T-cell (primary cell): Measurements from ENCODE around the gene NKAIN2. TPM values are rescaled to one million over a fixed set of nuclear protein-coding genes. Genes with fewer than 3 reads are reported as not detected.

ENCODE experiments used
- ATAC-seq, 4 experiments: fragments of 200-7000 bp in 3 of 4; fragments of 150-1000 bp in 1 of 4; cut with Tn5 transposase; replicated peaks in 1 of 4; 1 replicate in 3 of 4; 2 replicates in 1 of 4; pipeline ENCODE4 v1.10.0; 2021; ENCODE audit warnings: moderate library complexity in 3 of 4, mild to moderate bottlenecking in 2 of 4, moderate number of reproducible peaks in 1 of 4
- CTCF ChIA-PET, 2 donors: fragments of 300-600 bp; sonication (Branson Sonifier 250); formaldehyde crosslinking; loops; one replicate each; lab custom pipeline; 2022; ENCODE audit warnings: antibody characterized with exemption in 2 of 2; lab: Charles Lee
- POLR2A ChIA-PET, 2 donors: fragments of 300-600 bp; sonication (Branson Sonifier 250); formaldehyde crosslinking; loops; one replicate each; lab custom pipeline; 2022; ENCODE audit warnings: antibody characterized with exemption in 2 of 2; lab: Charles Lee
- DNase-seq, 35 experiments: peaks; one replicate each; pipeline versions ENCODE4 v3.0.0 to v3.0.0-alpha.2; 2013 to 2023
- H3K27ac ChIP-seq: one replicate; pipeline ENCODE4 v1.5.1; 2013; ENCODE audit warnings: low read length
- H3K27me3 ChIP-seq, 2 experiments: replicated peaks in 1 of 2; 1 replicate in 1 of 2; 2 replicates in 1 of 2; pipeline versions ENCODE4 v1.6.1 to v1.7.0; 2013; ENCODE audit warnings: low read length in 1 of 2, mixed read lengths in 1 of 2; ENCODE audit not compliant: control insufficient read depth in 2 of 2, insufficient read depth in 2 of 2; ENCODE audit errors: extremely low read depth in 1 of 2
- H3K36me3 ChIP-seq, 2 donors: 1 replicate in 1 of 2; 2 replicates in 1 of 2; pipeline versions ENCODE4 v1.6.1 to v1.7.0; 2013; ENCODE audit warnings: low read length in 1 of 2; ENCODE audit not compliant: control insufficient read depth in 2 of 2, insufficient read depth in 1 of 2; ENCODE audit errors: extremely low read depth in 1 of 2
- H3K4me1 ChIP-seq, 2 experiments: 1 replicate in 1 of 2; 2 replicates in 1 of 2; pipeline versions ENCODE4 v1.6.1 to v1.7.0; 2013; ENCODE audit warnings: low read length in 2 of 2, mixed read lengths in 1 of 2; ENCODE audit not compliant: insufficient read depth in 2 of 2, control insufficient read depth in 1 of 2; ENCODE audit errors: extremely low read depth in 1 of 2
- H3K4me3 ChIP-seq, 2 donors: 1 replicate in 1 of 2; 2 replicates in 1 of 2; pipeline versions ENCODE4 v1.5.1 to v1.7.0; 2013; ENCODE audit warnings: mild to moderate bottlenecking in 2 of 2, low read length in 1 of 2, moderate library complexity in 1 of 2; ENCODE audit not compliant: control insufficient read depth in 1 of 2; ENCODE audit errors: extremely low read depth in 1 of 2
- H3K9me3 ChIP-seq: 2 replicates; pipeline ENCODE4 v1.7.0; 2013
- H3K27ac Mint-ChIP-seq, 2 donors: one replicate each; pipeline ENCODE4 v1.8.0; 2020 to 2021; ENCODE audit warnings: mild to moderate bottlenecking in 2 of 2, mixed read lengths in 2 of 2
- H3K27me3 Mint-ChIP-seq, 2 donors: one replicate each; pipeline ENCODE4 v1.8.0; 2021 to 2022; ENCODE audit warnings: mixed read lengths in 2 of 2
- H3K36me3 Mint-ChIP-seq: one replicate; pipeline ENCODE4 v1.8.0; 2021; ENCODE audit warnings: mixed read lengths
- H3K4me1 Mint-ChIP-seq, 3 donors: one replicate each; pipeline ENCODE4 v1.8.0; 2020 to 2022; ENCODE audit warnings: mixed read lengths in 3 of 3, mild to moderate bottlenecking in 1 of 3
- H3K4me3 Mint-ChIP-seq, 3 donors: one replicate each; pipeline ENCODE4 v1.8.0; 2020 to 2022; ENCODE audit warnings: mild to moderate bottlenecking in 3 of 3, mixed read lengths in 3 of 3, moderate library complexity in 3 of 3
- H3K9me3 Mint-ChIP-seq, 3 donors: one replicate each; pipeline ENCODE4 v1.8.0; 2020 to 2022; ENCODE audit warnings: mixed read lengths in 3 of 3
- WGBS: methylation state at CpG from one replicate; pipeline ENCODE4 v1.1.5; 2013; ENCODE audit warnings: missing lambda C conversion rate; ENCODE audit not compliant: insufficient coverage; 5-methylcytosine and 5-hydroxymethylcytosine counted together
- total RNA-seq, 35 experiments: library from RNA in 6 of 35; stranded (reverse) in 6 of 35; fragments of 120-200 nt in 1 of 35; gene quantifications; one replicate each; pipeline versions ENCODE4 v1.2.1 to v1.2.4 and lab custom pipeline; 2013 to 2026

The NKAIN2 gene
- total RNA-seq, 5 donors from 2014 or later (not counting 1 experiment from before 2014, with no cell fraction given), result 0.13 TPM; not detected in 4

DNA sequence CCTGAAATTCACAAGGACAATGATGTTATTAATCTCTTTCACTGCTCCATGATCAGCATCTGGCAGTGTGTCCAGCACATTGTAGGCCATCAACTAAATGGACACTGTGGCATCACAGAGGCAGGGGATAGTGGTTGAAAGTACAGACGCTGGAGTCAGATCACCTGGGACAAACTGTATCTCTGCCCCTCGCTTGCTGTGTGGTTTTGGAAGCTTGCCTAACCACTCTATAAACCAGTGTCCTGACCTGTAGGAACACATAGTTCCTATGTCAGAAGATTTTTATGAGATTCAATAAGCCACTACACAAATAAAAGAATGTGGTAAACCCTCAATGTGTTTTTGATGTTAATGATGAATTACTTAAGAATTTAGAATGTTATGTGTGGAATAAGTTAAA, 939.3 kb downstream of the NKAIN2 start:
- ChIA-PET CTCF (no interaction called here), POLR2A (no interaction called here)
- Mint-ChIP-seq H3K4me3 (no peak overlapping the region), H3K27ac (no peak overlapping the region), H3K4me1 (no peaks in the 10 kb centered on the region), H3K27me3 (no peaks in the 10 kb centered on the region), H3K9me3 (peaks cover 0 to 3% (median 0%) of the 10 kb centered on the region in 3 donors), H3K36me3 (no peaks in the 10 kb centered on the region)
- H3K4me3 ChIP-seq, result no peak overlapping the region
- H3K9me3 ChIP-seq, result no peaks in the 10 kb centered on the region
- H3K4me1 ChIP-seq, result no peaks in the 10 kb centered on the region
- no peaks in the 10 kb centered on the region for H3K36me3 ChIP-seq
- WGBS, result no CpG with 5 or more reads among the region's 2 CpGs
- H3K27ac ChIP-seq, result no peak overlapping the region
- no peak for DNase-seq
- ATAC-seq, result no peak
- no peaks in the 10 kb centered on the region for H3K27me3 ChIP-seq

DNA sequence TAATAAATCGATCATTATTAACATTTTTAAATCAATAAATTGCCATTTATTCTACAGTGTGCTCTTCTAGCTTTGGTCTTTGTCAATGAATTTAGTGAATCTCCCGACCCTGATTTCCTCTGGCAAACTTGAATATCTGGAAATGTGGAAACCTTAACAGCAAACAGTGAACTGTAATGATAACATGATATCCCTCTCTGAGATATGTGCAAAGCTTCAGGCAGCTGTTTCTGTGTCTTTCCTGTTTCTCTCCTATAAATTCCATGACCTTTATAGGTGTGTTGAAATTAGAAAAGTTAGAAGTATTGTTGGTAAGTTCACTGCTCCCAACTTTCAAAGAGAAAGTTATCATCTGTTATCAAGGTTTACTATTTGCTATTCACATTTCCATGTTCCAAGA, 939.8 kb downstream of the NKAIN2 start:
- no peaks in the 10 kb centered on the region for H3K36me3 ChIP-seq
- no peaks in the 10 kb centered on the region for H3K4me1 ChIP-seq
- H3K27ac Mint-ChIP-seq, result no peak overlapping the region
- no peaks in the 10 kb centered on the region for H3K27me3 ChIP-seq
- CTCF ChIA-PET, result no interaction called here
- no peak overlapping the region for H3K4me3 Mint-ChIP-seq
- no peaks in the 10 kb centered on the region for H3K36me3 Mint-ChIP-seq
- H3K27ac ChIP-seq, result no peak overlapping the region
- H3K4me1 Mint-ChIP-seq, result no peaks in the 10 kb centered on the region
- DNase-seq, result no peak
- no peak overlapping the region for H3K4me3 ChIP-seq
- H3K9me3 Mint-ChIP-seq, result peaks cover 0 to 3% (median 0%) of the 10 kb centered on the region in 3 donors
- POLR2A ChIA-PET, result no interaction called here
- H3K9me3 ChIP-seq, result no peaks in the 10 kb centered on the region
- H3K27me3 Mint-ChIP-seq, result no peaks in the 10 kb centered on the region
- no CpG with 5 or more reads among the region's 2 CpGs for WGBS
- ATAC-seq, result no peak

DNA sequence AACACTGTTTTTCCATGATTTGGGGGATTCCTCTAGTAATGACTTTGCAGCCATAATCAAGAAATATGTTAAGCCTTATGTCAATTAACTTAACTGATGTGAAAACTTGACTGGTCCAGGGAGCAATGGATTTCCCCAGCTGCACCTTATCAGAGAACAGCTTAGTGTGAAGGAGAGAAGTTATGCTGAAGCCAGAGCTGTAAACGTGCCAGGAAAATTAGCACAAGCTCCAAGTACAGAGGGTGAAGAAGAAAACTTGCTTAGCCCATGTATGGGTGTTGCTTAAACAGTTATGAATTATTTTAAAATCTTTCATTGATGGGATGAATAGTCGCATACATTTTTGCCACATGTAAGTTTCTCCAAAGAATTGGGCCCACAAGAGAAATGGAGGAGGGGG, 943.7 kb downstream of the NKAIN2 start:
- POLR2A ChIA-PET, result no interaction called here
- no peak for ATAC-seq

DNA sequence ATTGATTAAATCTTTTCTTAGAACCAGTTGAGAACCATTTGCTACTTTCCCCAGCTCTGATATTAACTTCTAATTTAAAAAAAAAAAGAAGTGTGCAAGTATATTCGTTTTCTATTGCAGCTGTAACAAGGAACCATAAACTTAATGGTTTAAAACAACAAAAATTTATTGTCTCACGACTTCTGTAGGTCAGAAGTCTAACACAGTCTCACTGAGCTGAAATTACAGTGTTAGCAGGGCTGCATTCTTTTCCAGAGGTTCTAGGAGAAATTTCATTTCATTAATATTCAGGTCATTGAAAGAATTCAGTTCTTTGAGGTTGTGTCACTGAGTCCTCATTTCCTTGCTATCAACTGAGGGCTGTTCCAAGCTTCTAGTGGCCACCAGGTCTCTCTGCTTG, 945.1 kb downstream of the NKAIN2 start:
- Mint-ChIP-seq H3K27me3 (peaks cover 0 to 2% of the 10 kb centered on the region in 2 donors), H3K27ac (no peak overlapping the region), H3K4me3 (no peak overlapping the region), H3K36me3 (no peaks in the 10 kb centered on the region), H3K4me1 (no peaks in the 10 kb centered on the region), H3K9me3 (no peaks in the 10 kb centered on the region)
- no CpG with 5 or more reads among the region's 2 CpGs for WGBS
- ATAC-seq, result no peak
- H3K4me1 ChIP-seq, result no peaks in the 10 kb centered on the region
- CTCF ChIA-PET, result no interaction called here
- no peaks in the 10 kb centered on the region for H3K9me3 ChIP-seq
- no peaks in the 10 kb centered on the region for H3K36me3 ChIP-seq
- no peak overlapping the region for H3K4me3 ChIP-seq
- H3K27me3 ChIP-seq, result no peaks in the 10 kb centered on the region
- H3K27ac ChIP-seq, result no peak overlapping the region
- POLR2A ChIA-PET, result interaction anchor here in 1 of 2 donors (0.7 kb wide), 1 partner anchor 97 kb away, joined by 3 read pairs; no protein-coding TSS in a partner anchor
- no peak for DNase-seq

More for the DNA sequence above, 943.7 kb downstream of the NKAIN2 start:
- no peaks in the 10 kb centered on the region for H3K9me3 ChIP-seq
- no peak overlapping the region for H3K4me3 Mint-ChIP-seq
- no peak overlapping the region for H3K4me3 ChIP-seq
- no peak overlapping the region for H3K27ac ChIP-seq
- H3K4me1 ChIP-seq, result no peaks in the 10 kb centered on the region
- no peaks in the 10 kb centered on the region for H3K36me3 ChIP-seq
- peaks cover 0 to under 1% of the 10 kb centered on the region in 2 donors for H3K27me3 Mint-ChIP-seq
- no peaks in the 10 kb centered on the region for H3K27me3 ChIP-seq
- CTCF ChIA-PET, result no interaction called here
- no CpG with 5 or more reads among the region's 2 CpGs for WGBS
- no peaks in the 10 kb centered on the region for H3K4me1 Mint-ChIP-seq
- no peaks in the 10 kb centered on the region for H3K9me3 Mint-ChIP-seq
- no peak for DNase-seq
- H3K36me3 Mint-ChIP-seq, result no peaks in the 10 kb centered on the region
- no peak overlapping the region for H3K27ac Mint-ChIP-seq

DNA sequence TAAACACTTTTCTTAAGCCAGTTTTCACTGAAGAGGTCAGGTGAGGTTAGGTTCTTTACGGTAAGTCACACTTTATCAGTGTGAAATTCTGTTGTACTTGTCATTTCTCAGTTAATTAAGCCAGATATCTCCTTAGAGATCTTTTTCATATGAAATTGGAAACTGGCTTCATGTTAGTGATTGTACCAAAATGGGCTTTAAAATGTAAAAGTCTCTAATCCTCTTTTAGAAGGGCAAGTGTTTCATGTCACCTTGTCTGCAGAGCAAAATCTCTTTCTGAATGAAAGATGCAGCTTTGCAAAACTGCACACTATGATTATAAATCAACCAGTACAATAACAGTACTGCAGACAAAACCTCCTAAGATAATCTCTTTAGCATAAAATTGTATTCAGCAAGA, 949.3 kb downstream of the NKAIN2 start:
- ATAC-seq, result no peak
- POLR2A ChIA-PET, result no interaction called here
- H3K4me3 ChIP-seq, result no peak overlapping the region
- H3K4me1 ChIP-seq, result no peaks in the 10 kb centered on the region
- no peaks in the 10 kb centered on the region for H3K27me3 ChIP-seq
- Mint-ChIP-seq H3K4me1 (no peaks in the 10 kb centered on the region), H3K27ac (no peak overlapping the region), H3K36me3 (no peaks in the 10 kb centered on the region), H3K9me3 (peaks cover 0 to 2% (median 0%) of the 10 kb centered on the region in 3 donors), H3K4me3 (no peak overlapping the region), H3K27me3 (peaks cover 0 to 2% of the 10 kb centered on the region in 2 donors)
- CTCF ChIA-PET, result no interaction called here
- no CpG with 5 or more reads among the region's 1 CpG for WGBS
- H3K36me3 ChIP-seq, result no peaks in the 10 kb centered on the region
- H3K27ac ChIP-seq, result no peak overlapping the region
- DNase-seq, result no peak
- H3K9me3 ChIP-seq, result no peaks in the 10 kb centered on the region

DNA sequence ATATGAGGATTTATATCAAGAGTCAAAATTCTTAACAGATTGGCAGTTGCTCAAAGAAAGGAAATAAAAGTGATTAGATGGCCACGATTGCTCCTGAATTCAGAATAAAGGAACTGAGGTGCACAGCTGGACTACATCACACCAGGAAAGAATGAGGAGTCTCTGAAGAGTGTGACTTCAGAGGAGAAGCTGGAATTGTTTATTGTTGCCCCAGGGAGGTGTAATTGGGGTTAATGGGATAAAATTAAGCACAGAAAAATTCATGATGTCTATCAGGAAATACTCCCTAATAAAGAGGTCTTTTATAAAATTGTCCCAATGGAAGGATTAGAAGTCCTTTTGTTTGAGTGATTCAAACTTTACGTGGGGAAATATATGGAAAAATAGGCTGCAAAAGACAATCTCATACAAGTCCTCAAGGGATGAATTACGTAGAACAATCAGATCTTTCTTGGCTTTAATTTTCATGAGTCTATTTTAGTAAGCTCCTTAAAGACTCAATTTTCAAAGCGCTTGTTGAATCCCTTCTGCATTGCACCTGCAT, 950.0 kb downstream of the NKAIN2 start:
- Histone ChIP-seq H3K27ac (no peak overlapping the region), H3K4me3 (no peak overlapping the region), H3K36me3 (no peaks in the 10 kb centered on the region), H3K9me3 (no peaks in the 10 kb centered on the region), H3K27me3 (no peaks in the 10 kb centered on the region), H3K4me1 (no peaks in the 10 kb centered on the region)
- no peak overlapping the region for H3K27ac Mint-ChIP-seq
- no peak for ATAC-seq
- no peaks in the 10 kb centered on the region for H3K36me3 Mint-ChIP-seq
- H3K4me3 Mint-ChIP-seq, result no peak overlapping the region
- no peaks in the 10 kb centered on the region for H3K4me1 Mint-ChIP-seq
- peaks cover 0 to 2% of the 10 kb centered on the region in 2 donors for H3K27me3 Mint-ChIP-seq
- ChIA-PET CTCF (no interaction called here), POLR2A (no interaction called here)
- 93% methylated on average over 2 of the region's 4 CpGs for WGBS
- DNase-seq, result no peak
- H3K9me3 Mint-ChIP-seq, result peaks cover 0 to 2% (median 0%) of the 10 kb centered on the region in 3 donors

DNA sequence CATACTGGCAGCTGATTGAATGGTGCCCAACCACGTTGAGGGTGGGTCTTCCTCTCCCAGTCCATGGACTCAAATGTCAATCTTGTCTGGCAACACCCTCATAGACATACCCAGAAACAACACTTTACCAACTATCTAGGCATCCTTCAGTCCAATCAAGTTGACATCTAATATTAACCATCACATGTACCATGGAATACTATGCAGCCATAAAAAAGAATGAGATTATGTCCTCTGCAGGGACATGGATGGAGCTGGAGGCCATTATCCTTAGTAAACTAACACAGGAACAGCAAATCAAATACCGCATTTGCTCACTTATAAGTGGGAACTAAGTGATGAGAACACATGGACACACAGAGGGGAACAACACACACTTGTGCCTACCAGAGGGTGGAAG, 951.7 kb downstream of the NKAIN2 start:
- Histone ChIP-seq H3K36me3 (no peaks in the 10 kb centered on the region), H3K27ac (no peak overlapping the region), H3K9me3 (no peaks in the 10 kb centered on the region), H3K27me3 (no peaks in the 10 kb centered on the region), H3K4me1 (no peaks in the 10 kb centered on the region), H3K4me3 (no peak overlapping the region)
- ChIA-PET POLR2A (no interaction called here), CTCF (no interaction called here)
- no peak for DNase-seq
- Mint-ChIP-seq H3K9me3 (peaks cover 0 to 2% (median 0%) of the 10 kb centered on the region in 3 donors), H3K36me3 (no peaks in the 10 kb centered on the region), H3K4me1 (no peaks in the 10 kb centered on the region), H3K27me3 (peaks cover 0 to 2% of the 10 kb centered on the region in 2 donors), H3K27ac (no peak overlapping the region), H3K4me3 (no peak overlapping the region)
- WGBS, result 67% methylated on average over 1 of the region's 2 CpGs
- ATAC-seq, result no peak
